Measurements from ENCODE around the gene CYTH4. TPM values are rescaled to one million over a fixed set of nuclear protein-coding genes. Genes with fewer than 3 reads are reported as not detected.
"Not testable (repeated sequence)": the region's sequence is repeated elsewhere in the genome, so short reads cannot be mapped to it uniquely, and the experiment has no call there.

CYTH4 gene
- total RNA-seq, 2 experiments from 2014 or later = 16.6 to 17.3 TPM

DNA sequence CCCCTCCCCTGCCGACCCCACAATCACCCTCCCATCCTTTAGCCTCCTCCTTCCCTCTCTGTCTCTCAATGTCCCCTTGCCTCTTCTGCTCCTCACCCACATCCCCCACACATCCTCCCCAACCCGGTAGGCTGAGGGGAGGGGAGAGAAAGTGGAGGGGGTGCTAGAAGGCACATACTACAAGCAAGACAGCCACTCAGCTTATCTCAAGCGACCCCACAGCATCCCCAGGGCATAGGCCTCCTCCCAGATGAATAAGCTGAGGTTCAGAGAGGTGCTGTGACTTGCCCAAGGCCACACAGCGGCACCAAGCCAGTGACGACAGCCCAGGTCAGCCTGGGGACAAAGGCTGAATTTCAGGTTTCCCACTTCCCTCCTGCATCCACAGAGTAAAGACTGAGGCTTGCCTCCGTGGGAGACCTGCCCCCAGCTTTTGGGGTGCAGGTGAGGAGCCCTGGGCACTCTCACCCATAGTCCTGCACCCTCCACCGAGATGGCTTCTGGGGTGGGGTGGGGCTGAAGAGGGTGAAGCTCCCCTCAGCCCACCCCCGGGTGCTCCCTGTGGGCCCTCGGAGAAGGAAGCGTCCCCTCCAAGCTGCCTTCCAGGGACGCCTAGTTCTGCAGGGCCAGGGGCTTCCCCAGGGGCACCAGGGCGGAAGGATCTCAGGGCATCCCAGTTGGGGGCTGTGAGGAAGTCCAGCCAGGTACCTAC lies 38.8 kb upstream of the CYTH4 start:
- peaks cover 41% of the 10 kb centered on the region for H3K4me1 Mint-ChIP-seq
- H3K27me3 Mint-ChIP-seq = no peaks in the 10 kb centered on the region
- peak overlapping the region; percentile 95 for H3K27ac Mint-ChIP-seq
- peaks cover 46% of the 10 kb centered on the region for H3K36me3 Mint-ChIP-seq
- H3K9me3 Mint-ChIP-seq = no peaks in the 10 kb centered on the region
- H3K4me3 Mint-ChIP-seq = peak overlapping the region; percentile 96
- DNase-seq = no peak

DNA sequence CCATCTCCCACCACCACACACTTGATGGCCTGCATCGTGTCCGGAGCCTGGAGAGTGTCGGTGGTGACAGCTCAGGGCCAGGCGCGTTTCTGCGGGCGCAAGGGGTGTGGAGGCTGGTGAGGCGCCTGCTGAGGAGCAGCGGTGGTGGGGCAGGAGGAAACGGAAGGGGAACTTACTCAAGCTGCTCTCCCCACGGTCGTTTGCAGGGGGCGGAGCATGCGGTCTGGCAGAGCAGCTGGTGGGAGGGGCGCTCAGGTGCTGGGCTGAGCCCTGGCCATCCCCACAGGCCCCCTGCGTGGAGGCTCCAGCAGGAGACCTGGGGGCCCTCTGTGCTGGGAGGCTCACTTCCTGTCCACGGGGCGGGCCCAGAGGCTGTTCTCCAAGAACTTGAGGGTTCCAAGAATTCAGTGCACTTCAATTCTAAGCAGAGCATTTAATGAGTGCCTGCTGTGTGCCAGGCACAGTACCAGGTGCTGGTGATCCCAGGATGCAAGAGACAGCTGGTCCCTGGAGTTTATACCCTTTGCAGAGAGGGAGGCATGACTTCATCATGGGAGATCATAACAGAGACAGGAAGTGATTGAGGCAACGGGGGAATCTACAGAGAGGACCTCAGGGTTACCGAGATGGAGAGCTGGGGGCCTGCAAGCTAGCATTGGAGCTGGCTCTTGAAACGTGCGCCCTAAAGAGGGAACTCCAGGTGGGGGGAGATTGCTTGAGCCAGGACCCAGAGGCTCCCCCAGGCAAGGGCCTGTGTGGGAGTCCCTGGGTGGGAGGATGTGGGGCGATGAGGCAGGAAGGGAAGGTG lies 38.0 kb upstream of the CYTH4 start, which contains the start of gene RAC2:
RAC2 (minus strand) TSS at position 156 of the 808 bp plus-strand sequence; CDS start at position 35, 121 bp downstream.
- Mint-ChIP-seq H3K27me3 (no peaks in the 10 kb centered on the region), H3K36me3 (peaks cover 40% of the 10 kb centered on the region), H3K4me1 (peaks cover 35% of the 10 kb centered on the region), H3K9me3 (no peaks in the 10 kb centered on the region), H3K27ac (peak within 1 kb of the TSS; percentile 95), H3K4me3 (peak within 1 kb of the TSS; percentile 96)
- DNase-seq = peak; percentile 93

GRCh38 chr22:37244922-37245722 lies 37.2 kb upstream of the CYTH4 start:
- Mint-ChIP-seq H3K36me3 (peaks cover 34% of the 10 kb centered on the region), H3K4me3 (peak overlapping the region; percentile 96), H3K4me1 (peaks cover 33% of the 10 kb centered on the region), H3K27me3 (no peaks in the 10 kb centered on the region), H3K27ac (peak overlapping the region; percentile 95), H3K9me3 (no peaks in the 10 kb centered on the region)
- peak; percentile 11 for DNase-seq

GRCh38 chr22:37245740-37246139 lies 36.6 kb upstream of the CYTH4 start:
- Mint-ChIP-seq H3K27ac (no peak overlapping the region), H3K9me3 (no peaks in the 10 kb centered on the region), H3K4me1 (peaks cover 29% of the 10 kb centered on the region), H3K4me3 (no peak overlapping the region), H3K36me3 (peaks cover 28% of the 10 kb centered on the region), H3K27me3 (no peaks in the 10 kb centered on the region)
- DNase-seq = no peak

- no peak for DNase-seq
- Mint-ChIP-seq H3K27ac (no peak overlapping the region), H3K27me3 (no peaks in the 10 kb centered on the region), H3K36me3 (peaks cover 6% of the 10 kb centered on the region), H3K4me3 (no peak overlapping the region), H3K4me1 (peaks cover 21% of the 10 kb centered on the region), H3K9me3 (no peaks in the 10 kb centered on the region)
Observed at GRCh38 chr22:37248251-37248650, 34.1 kb upstream of the CYTH4 start.

DNA sequence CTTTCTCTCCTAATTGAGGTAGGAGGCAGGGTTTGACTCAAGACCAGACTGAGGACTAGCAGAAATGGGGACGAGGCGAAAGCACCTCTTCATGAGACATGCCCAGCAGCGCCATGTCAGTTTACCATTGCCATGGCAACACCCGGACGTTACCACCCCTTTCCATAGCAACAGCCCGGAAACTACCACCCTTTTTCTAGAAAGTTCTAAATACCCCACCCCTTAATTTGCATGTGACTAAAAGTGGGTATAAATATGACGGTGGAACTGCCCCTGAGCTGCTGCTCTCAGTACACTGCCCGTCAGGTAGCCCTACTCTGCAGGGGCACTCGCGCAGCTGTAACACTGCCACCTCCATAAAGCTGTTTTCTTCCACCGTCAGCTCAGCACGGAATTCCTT lies 32.3 kb upstream of the CYTH4 start:
- H3K9me3 Mint-ChIP-seq = no peaks in the 10 kb centered on the region
- H3K4me1 Mint-ChIP-seq = peaks cover 19% of the 10 kb centered on the region
- no peaks in the 10 kb centered on the region for H3K36me3 Mint-ChIP-seq
- no peaks in the 10 kb centered on the region for H3K27me3 Mint-ChIP-seq
- H3K4me3 Mint-ChIP-seq = no peak overlapping the region
- no peak overlapping the region for H3K27ac Mint-ChIP-seq
- DNase-seq = no peak

DNA sequence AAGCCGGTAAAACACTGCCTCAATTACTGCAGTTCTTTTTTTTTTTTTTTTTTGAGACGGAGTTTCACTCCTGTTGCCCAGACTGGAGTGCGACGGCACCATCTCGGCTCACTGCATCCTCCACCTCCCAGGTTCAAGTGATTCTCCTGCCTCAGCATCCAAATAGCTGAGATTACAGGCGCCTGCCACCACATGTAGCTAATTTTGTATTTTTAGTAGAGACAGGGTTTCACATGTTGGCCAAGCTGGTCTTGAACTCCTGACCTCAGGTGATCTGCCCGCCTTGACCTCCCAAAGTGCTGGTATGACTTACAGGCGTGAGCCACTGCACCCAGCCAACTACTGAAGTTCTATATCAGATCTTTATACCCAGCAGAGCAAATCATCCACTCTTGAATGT lies 30.5 kb upstream of the CYTH4 start:
- not testable (repeated sequence) for H3K27me3 Mint-ChIP-seq, DNase-seq, H3K27ac Mint-ChIP-seq, H3K4me3 Mint-ChIP-seq, H3K9me3 Mint-ChIP-seq, H3K36me3 Mint-ChIP-seq
- H3K4me1 Mint-ChIP-seq = peaks cover 23% of the 10 kb centered on the region

GRCh38 chr22:37253126-37253660 lies 29.1 kb upstream of the CYTH4 start:
- Mint-ChIP-seq H3K27me3 (no peaks in the 10 kb centered on the region), H3K4me1 (peaks cover 27% of the 10 kb centered on the region), H3K9me3 (no peaks in the 10 kb centered on the region), H3K4me3 (no peak overlapping the region), H3K27ac (no peak overlapping the region), H3K36me3 (no peaks in the 10 kb centered on the region)
- DNase-seq = no peak

DNA sequence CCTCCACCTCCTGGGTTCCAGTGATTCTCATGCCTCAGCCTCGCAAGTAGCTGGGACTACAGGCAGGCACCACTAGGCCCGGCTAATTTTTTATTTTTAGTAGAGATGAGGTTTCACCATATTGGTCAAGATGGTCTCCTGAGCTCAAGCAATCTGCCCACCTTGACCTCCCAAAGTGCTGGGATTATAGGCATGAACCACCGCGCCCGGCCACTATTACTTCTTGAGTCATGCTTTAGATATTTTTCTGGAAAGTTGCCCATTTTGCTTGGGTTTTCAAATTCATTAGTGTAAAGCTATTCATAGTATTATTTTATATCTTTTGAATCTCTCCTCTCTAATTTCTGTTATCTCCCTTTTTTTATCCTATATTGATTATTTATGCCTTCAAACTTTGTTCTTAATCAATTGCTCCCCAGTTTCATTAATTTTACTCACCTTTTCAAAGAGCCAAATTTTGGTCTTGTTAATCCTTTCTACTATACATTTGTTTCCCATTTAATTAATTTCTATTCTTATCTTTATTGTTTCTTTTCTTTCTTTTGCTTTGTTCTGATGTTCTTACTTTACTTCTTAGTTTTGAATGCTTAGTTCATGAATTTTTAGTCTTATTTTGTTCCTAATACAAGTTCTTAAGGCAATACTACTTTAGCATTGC lies 28.0 kb upstream of the CYTH4 start:
- Mint-ChIP-seq H3K4me1 (peaks cover 28% of the 10 kb centered on the region), H3K36me3 (no peaks in the 10 kb centered on the region), H3K9me3 (no peaks in the 10 kb centered on the region), H3K27me3 (no peaks in the 10 kb centered on the region), H3K27ac (no peak overlapping the region), H3K4me3 (no peak overlapping the region)
- no peak for DNase-seq

GRCh38 chr22:37254867-37255233 lies 27.5 kb upstream of the CYTH4 start:
- Mint-ChIP-seq H3K27me3 (no peaks in the 10 kb centered on the region), H3K4me1 (peaks cover 31% of the 10 kb centered on the region), H3K27ac (no peak overlapping the region), H3K9me3 (no peaks in the 10 kb centered on the region), H3K4me3 (no peak overlapping the region), H3K36me3 (no peaks in the 10 kb centered on the region)
- DNase-seq = no peak

DNA sequence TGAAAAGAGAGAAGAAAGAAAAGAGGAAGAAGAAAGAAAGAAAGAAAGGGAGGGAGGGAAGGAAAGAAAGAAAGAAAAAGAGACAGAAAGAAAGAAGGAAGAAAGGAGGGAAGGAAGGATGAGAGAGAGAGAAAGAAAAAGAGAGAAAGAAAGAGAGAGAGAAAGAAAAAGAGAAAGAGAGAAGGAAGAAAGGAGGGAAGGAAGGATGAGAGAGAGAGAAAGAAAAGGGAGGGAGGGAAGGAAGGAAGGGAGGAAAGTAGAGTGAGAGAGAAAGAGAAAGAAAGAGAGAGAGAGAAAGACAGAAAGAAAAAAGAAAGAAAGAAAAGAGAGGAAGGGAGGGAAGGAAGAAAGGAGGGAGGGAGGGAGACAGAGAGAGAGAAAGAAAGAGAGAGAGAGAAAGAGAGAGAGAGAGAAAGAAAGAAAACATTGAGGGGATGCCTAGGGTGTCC lies 26.7 kb upstream of the CYTH4 start:
- H3K27me3 Mint-ChIP-seq = no peaks in the 10 kb centered on the region
- no peaks in the 10 kb centered on the region for H3K9me3 Mint-ChIP-seq
- H3K36me3 Mint-ChIP-seq = no peaks in the 10 kb centered on the region
- DNase-seq = no peak
- no peak overlapping the region for H3K4me3 Mint-ChIP-seq
- peak overlapping the region; percentile 54 for H3K27ac Mint-ChIP-seq
- peaks cover 32% of the 10 kb centered on the region for H3K4me1 Mint-ChIP-seq

DNA sequence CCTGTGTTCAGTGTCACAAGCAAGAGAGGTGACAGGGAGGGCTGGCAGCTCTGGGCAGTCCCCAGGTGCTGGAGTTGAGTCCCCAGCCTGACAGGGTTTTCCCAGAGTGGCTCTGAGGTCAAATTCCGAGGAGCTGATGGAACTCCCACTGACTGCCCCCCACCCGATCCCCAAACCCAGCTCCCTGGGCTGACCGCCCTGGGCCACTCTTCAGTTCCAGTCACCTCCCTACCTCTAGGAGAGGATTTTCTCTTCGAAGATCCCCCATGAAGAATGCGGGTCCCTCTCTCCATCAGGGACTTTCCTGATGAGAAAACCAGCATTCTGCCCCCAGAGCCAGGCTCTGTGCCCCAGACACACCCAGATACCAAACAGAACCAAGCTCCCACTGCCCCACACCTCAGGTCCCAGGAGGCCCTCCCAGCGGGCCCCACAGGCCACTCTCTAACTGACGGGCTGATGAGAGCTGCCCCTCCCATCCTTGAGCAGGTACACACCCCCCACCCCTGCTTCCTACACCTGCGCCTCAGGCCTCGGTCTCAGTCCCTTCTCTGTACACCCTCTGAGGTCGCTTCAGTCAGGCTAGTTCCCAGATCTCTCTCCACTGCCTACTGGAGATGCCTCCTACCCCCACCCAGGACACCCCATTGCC lies 26.1 kb upstream of the CYTH4 start:
- Mint-ChIP-seq H3K4me1 (peaks cover 38% of the 10 kb centered on the region), H3K4me3 (no peak overlapping the region), H3K9me3 (no peaks in the 10 kb centered on the region), H3K36me3 (no peaks in the 10 kb centered on the region), H3K27me3 (no peaks in the 10 kb centered on the region), H3K27ac (peak overlapping the region; percentile 28)
- DNase-seq = no peak

GRCh38 chr22:37258005-37258752 lies 24.1 kb upstream of the CYTH4 start:
- Mint-ChIP-seq H3K27ac (no peak overlapping the region), H3K27me3 (no peaks in the 10 kb centered on the region), H3K4me1 (peaks cover 38% of the 10 kb centered on the region)

More at GRCh38 chr22:37258005-37258752, 24.1 kb upstream of the CYTH4 start:
- H3K9me3 Mint-ChIP-seq = no peaks in the 10 kb centered on the region
- H3K36me3 Mint-ChIP-seq = no peaks in the 10 kb centered on the region
- DNase-seq = no peak
- H3K4me3 Mint-ChIP-seq = no peak overlapping the region
